ENCODE measurements around the gene GPR32. TPM values are rescaled to one million over a fixed set of nuclear protein-coding genes. Genes with fewer than 3 reads are reported as not detected.
A peak's percentile ranks its signal among the peaks of the same experiment; 100 is the strongest.
"Not testable (repeated sequence)": the region's sequence is repeated elsewhere in the genome, so short reads cannot be mapped to it uniquely, and the experiment has no call there.

Gene GPR32
- total RNA-seq, 1 experiment from 2014 or later: not detected

GRCh38 chr19:50794074-50794875 is 24.0 kb downstream of the GPR32 start:
- in situ Hi-C loops (cut with HindIII; ENCODE audit: low pct_unique_long_range_greater_than_20kb, low sequenced_read_pairs): no loop called here
- peak; percentile 40 for DNase-seq (ENCODE audit: low read depth, low spot score)

GRCh38 chr19:50794876-50795663 is 24.8 kb downstream of the GPR32 start:
- in situ Hi-C loops (cut with HindIII; ENCODE audit: low pct_unique_long_range_greater_than_20kb, low sequenced_read_pairs): no loop called here
- DNase-seq (ENCODE audit: low read depth, low spot score): peak; percentile 52

DNA sequence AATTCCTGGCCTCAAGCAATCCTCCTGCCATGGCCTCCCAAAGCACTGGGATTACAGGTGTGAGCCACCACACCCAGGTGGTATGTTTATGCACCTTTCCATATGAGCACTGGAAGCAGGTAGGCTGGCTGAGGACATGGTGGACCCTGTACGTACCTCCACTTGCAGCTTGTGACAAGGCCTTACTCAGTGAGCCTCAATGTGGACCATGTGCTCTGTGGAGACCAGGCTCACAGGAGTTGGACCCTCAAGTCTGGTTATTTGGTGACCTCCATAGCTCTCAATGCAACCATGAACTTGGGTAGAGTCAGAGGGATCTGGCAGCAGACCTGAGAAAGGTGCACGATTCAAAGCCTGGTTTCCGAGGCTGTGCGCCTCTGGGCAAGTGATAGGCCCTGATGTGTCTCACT is 25.4 kb downstream of the GPR32 start:
- in situ Hi-C loops (cut with HindIII; ENCODE audit: low pct_unique_long_range_greater_than_20kb, low sequenced_read_pairs): no loop called here

DNA sequence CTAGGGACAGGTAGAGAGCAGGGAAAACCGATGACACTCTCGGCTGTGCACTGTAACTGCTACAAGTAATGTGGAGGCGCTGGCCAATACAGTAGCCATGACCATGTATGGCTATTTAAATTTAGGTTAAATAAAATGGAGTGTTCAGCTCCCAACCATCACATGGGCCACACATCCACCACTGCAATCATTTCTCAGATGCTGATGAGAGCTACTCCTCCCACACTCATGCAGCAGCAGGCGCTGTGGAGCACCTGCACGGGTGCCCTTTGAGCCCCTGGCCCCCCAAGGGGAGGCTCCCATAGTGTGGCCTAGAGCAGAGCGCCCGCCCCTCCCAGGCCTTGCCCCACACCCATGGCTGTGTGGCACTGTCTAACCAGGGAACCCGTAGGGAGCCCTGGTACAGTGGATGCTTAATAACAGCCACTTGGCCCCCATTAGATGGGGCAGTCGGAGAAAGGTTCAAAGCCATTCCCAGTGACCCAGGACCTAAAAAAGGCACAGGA is 25.9 kb downstream of the GPR32 start:
- in situ Hi-C loops (cut with HindIII; ENCODE audit: low pct_unique_long_range_greater_than_20kb, low sequenced_read_pairs): no loop called here

More for the DNA sequence above, 25.4 kb downstream of the GPR32 start:
- no peak for DNase-seq (ENCODE audit: low read depth, low spot score)

DNA sequence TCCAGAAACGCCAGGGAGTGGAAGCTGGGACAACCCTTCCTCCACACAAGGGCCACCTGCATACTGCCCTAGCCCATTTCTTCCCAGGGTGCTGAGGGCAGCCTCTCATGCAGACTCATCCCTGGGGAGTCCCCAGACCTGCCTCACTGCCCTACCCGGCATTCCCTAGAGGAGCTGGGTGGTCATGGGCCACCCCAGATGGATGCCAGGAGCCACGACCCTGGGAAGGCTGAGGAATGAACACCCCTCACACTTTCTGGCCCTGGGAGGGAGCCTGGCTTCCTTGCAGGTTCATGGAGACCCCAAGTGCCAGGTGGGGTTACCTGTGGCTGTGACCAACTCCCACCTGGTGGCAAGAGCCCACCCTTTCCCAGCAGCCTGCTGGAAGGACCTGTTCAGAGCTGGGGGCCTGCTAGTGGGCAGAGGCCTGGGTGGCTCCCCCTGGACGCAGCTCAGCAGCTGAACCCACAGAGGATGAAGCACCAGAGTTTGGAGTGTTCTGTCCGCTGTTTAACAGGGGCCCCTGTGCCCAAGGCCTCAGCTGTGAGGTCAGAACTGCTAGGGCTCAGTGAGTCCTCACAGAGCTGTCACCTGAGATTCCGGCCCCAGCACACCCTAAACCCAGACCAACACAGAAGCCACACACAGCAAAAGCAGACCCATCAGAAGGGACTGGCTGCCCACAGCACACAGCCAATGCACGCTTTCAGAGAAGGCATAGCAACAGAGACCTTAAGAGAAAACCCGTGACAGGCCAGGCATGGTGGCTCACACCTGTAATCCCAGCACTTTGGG is 26.6 kb downstream of the GPR32 start:
- in situ Hi-C loops (cut with HindIII; ENCODE audit: low pct_unique_long_range_greater_than_20kb, low sequenced_read_pairs): no loop called here
- DNase-seq (ENCODE audit: low read depth, low spot score): no peak

More for the DNA sequence above, 25.9 kb downstream of the GPR32 start:
- DNase-seq (ENCODE audit: low read depth, low spot score): no peak

GRCh38 chr19:50797429-50797780 is 27.1 kb downstream of the GPR32 start:
- in situ Hi-C loops (cut with HindIII; ENCODE audit: low pct_unique_long_range_greater_than_20kb, low sequenced_read_pairs): no loop called here
- DNase-seq (ENCODE audit: low read depth, low spot score): no peak

GRCh38 chr19:50797781-50798658 is 27.8 kb downstream of the GPR32 start:
- in situ Hi-C loops (cut with HindIII; ENCODE audit: low pct_unique_long_range_greater_than_20kb, low sequenced_read_pairs): no loop called here
- DNase-seq (ENCODE audit: low read depth, low spot score): no peak

DNA sequence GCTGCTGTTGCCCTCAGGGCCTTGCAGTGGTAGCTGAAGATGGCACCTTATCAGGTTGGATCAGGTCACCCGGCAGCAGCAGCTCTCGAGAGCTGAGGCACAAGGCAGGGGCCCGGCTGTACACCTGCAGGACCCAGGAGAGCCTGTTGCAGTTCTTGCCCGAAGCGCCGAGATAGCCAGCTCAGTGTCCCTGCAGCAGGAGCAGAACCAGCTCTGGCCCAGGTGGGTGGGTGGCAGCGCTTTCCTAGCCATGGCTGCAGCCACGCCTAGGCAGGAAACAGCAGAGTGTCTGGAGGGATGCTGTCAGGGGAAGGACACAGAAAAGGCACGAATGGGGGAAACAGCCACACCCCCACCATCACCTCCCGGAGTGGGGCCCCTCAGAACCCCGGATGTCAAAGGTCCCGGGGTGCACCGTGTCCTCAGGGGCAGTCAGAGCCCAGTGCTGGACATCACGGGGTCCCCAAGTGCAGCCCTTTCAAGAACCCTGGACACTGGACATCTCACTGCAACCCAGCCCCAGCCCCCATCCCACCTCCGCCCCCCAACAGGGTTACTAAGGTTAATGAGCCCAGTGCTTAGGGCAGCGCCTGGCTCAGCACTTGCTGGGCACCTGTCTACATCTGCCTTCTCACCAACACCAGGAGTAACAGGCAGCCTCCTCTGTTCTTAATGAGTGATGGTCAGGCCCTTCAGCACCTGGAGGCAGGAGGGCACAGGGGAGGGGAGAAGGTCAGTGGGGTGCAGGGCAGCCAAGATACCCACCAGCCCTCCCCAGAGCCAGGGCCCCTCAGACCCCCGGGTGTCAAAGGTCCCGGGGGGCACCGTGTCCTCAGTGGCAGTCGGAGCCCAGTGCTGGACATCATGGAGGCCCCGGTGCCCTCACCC is 28.6 kb downstream of the GPR32 start:
- in situ Hi-C loops (cut with HindIII; ENCODE audit: low pct_unique_long_range_greater_than_20kb, low sequenced_read_pairs): no loop called here

DNA sequence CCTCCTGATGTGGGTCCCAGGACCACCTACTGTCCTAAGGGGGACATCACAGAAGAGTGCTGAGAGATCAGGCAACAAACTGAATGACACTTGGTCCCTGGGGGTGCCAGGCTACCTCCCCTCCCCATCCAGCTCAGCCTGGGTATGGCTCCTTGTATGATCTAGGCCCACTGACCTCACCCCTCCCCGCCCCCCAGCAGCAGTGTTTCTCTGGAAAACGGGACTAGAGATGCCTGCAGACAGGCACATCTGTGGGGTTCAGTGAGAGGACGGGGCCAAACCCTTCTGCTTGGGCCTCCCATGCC is 29.2 kb downstream of the GPR32 start:
- no peak for DNase-seq (ENCODE audit: low read depth, low spot score)
- in situ Hi-C loops (cut with HindIII; ENCODE audit: low pct_unique_long_range_greater_than_20kb, low sequenced_read_pairs): no loop called here

More for the DNA sequence above, 28.6 kb downstream of the GPR32 start:
- DNase-seq (ENCODE audit: low read depth, low spot score): no peak

DNA sequence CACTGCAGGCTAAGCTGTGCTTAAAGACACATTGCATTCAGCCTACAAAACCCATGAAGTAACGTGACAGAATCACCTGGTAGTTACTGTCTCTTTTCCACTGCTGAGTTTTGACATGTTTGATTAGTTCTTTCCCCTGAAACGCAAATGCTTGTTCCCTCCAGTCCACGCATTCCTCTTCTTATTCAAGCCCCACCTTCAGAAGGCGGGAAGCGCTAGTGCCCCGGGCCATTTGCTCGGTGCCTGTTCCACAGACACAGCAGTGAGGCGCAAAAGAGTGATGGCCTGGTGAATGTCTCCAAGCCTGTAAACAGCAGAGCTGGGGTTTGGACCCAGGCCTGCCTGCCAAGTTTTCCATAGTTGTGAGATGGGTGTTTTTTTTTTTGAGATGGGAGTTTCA is 30.8 kb downstream of the GPR32 start:
- DNase-seq (ENCODE audit: low read depth, low spot score): no peak
- in situ Hi-C loops (cut with HindIII; ENCODE audit: low pct_unique_long_range_greater_than_20kb, low sequenced_read_pairs): no loop called here

GRCh38 chr19:50803633-50804419 is 33.6 kb downstream of the GPR32 start:
- DNase-seq (ENCODE audit: low read depth, low spot score): peak; percentile 36
- in situ Hi-C loops (cut with HindIII; ENCODE audit: low pct_unique_long_range_greater_than_20kb, low sequenced_read_pairs): no loop called here

- in situ Hi-C loops (cut with HindIII; ENCODE audit: low pct_unique_long_range_greater_than_20kb, low sequenced_read_pairs): no loop called here
These were observed 34.4 kb downstream of the GPR32 start for GRCh38 chr19:50804420-50805272.

DNA sequence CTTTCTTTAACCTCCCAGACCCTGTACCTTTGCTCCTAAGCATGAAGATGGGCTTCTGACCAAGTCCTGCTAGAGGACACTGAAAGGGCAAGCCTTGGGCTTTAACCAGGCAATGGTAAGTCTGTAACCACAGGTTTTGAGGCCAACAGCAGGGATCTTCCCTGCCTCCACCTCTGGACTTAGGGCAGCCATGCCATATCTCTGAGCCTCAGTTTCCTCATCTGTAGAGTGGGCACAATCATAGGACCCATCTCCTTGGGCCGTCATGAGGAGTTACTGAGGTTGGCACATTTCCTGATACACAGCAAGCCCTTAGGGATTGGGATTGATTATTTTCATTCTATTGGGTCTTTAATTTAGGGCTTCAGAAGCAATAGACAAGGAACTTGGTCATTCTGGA is 38.6 kb downstream of the GPR32 start:
- in situ Hi-C loops (cut with HindIII; ENCODE audit: low pct_unique_long_range_greater_than_20kb, low sequenced_read_pairs): no loop called here
- DNase-seq (ENCODE audit: low read depth, low spot score): no peak

More at GRCh38 chr19:50804420-50805272, 34.4 kb downstream of the GPR32 start:
- peak; percentile 98 for DNase-seq (ENCODE audit: low read depth, low spot score)

DNA sequence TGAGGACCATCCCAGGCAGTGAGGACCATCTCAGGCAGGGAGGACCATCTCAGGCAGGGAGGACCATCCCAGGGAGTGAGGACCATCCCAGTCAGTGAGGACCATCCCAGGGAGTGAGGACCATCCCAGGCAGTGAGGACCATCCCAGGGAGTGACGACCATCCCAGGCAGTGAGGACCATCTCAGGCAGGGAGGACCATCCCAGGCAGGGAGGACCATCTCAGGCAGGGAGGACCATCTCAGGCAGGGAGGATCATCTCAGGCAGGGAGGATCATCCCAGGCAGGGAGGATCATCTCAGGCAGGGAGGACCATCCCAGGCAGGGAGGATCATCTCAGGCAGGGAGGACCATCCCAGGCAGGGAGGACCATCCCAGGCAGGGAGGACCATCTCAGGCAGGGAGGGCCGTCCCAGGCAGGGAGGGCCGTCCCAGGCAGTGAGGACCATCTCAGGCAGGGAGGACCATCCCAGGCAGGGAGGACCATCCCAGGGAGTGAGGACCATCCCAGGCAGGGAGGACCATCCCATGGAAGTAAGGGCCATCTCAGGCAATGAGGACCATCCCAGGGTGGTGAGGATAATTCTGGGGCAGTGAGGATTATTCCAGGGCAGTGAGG is 41.5 kb downstream of the GPR32 start:
- DNase-seq (ENCODE audit: low read depth, low spot score); in situ Hi-C loops (cut with HindIII; ENCODE audit: low pct_unique_long_range_greater_than_20kb, low sequenced_read_pairs): not testable (repeated sequence)
